Measurements from ENCODE around the gene RAET1E. TPM values are rescaled to one million over a fixed set of nuclear protein-coding genes. Genes with fewer than 3 reads are reported as not detected.
"Not testable (repeated sequence)": the region's sequence is repeated elsewhere in the genome, so short reads cannot be mapped to it uniquely, and the experiment has no call there.

RAET1E gene
- total RNA-seq, 1 donor, result not detected

DNA sequence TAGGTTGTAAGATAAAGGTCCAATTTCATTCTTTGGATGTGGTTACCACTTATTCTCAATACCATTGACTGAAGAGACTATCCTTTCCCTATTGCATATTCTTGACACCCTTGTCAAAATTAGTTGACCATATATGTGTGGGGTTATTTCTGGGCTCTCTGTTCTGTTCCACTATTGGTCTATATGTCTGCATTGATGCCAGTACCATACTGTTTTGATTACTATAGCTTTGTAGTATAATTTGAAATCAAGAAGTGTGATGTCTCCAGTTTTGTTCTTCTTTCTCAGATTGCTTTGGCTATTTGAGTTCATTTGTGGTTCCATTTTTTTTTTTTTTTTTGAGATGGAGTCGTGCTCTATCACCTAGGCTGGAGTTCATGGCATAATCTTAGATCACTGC is 25.7 kb downstream of the RAET1E start:
- H3K4me3 ChIP-seq (ENCODE audit: low read length), result no peak overlapping the region
- no peaks in the 10 kb centered on the region for H3K4me1 ChIP-seq (ENCODE audit: insufficient read depth, low read length)
- H3K9me3 ChIP-seq (ENCODE audit: low read depth, low read length), result no peaks in the 10 kb centered on the region
- peaks cover 20% of the 10 kb centered on the region for H3K27me3 ChIP-seq (ENCODE audit: insufficient read depth, low read length)

GRCh38 chr6:149871182-149871581 is 26.7 kb downstream of the RAET1E start:
- Histone ChIP-seq H3K4me1 (ENCODE audit: insufficient read depth, low read length) (no peaks in the 10 kb centered on the region), H3K27me3 (ENCODE audit: insufficient read depth, low read length) (peaks cover 13% of the 10 kb centered on the region), H3K4me3 (ENCODE audit: low read length) (no peak overlapping the region), H3K9me3 (ENCODE audit: low read depth, low read length) (no peaks in the 10 kb centered on the region)

DNA sequence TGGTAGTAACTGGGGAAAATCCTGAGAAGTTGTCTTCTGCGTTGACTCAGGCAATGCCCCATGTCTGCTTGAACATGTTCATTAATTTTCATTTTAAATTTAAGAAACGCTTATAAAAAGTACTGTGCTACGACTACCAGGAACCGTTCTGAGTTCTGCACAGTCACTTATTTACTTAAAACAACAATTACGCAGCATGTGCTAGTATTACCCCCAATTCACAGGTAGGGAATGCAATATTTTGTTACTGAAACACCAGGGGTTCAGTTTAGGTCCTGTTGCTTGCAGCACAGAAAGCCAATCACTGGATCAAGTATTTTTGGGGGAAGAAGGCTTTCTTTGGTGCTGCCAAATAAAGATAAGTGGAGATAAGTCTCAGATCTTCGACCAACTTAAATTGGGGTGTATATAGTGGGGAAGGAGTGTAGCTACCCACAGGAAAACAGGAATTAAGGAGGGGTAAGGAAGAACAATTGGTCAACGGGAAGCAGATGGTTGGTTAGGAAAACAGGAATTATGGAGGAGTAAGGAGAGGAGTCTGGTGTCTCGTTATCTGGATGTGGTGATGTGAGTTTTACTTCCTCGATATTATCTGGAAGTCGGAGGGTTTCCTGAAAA is 28.5 kb downstream of the RAET1E start:
- Histone ChIP-seq H3K4me3 (ENCODE audit: low read length) (no peak overlapping the region), H3K4me1 (ENCODE audit: insufficient read depth, low read length) (peaks cover 5% of the 10 kb centered on the region), H3K27me3 (ENCODE audit: insufficient read depth, low read length) (peaks cover 6% of the 10 kb centered on the region), H3K9me3 (ENCODE audit: low read depth, low read length) (no peaks in the 10 kb centered on the region)

GRCh38 chr6:149867876-149868640 is 29.9 kb downstream of the RAET1E start:
- Histone ChIP-seq H3K4me3 (ENCODE audit: low read length) (no peak overlapping the region), H3K27me3 (ENCODE audit: insufficient read depth, low read length) (peaks cover 3% of the 10 kb centered on the region), H3K9me3 (ENCODE audit: low read depth, low read length) (no peaks in the 10 kb centered on the region), H3K4me1 (ENCODE audit: insufficient read depth, low read length) (peaks cover 14% of the 10 kb centered on the region)

- peaks cover 9% of the 10 kb centered on the region for H3K27me3 ChIP-seq (ENCODE audit: insufficient read depth, low read length)
- H3K9me3 ChIP-seq (ENCODE audit: low read depth, low read length), result no peaks in the 10 kb centered on the region
- no peak overlapping the region for H3K4me3 ChIP-seq (ENCODE audit: low read length)
- peaks cover 21% of the 10 kb centered on the region for H3K4me1 ChIP-seq (ENCODE audit: insufficient read depth, low read length)
Observed at GRCh38 chr6:149864578-149865535, 33.1 kb downstream of the RAET1E start.

- peaks cover 9% of the 10 kb centered on the region for H3K27me3 ChIP-seq (ENCODE audit: insufficient read depth, low read length)
- H3K4me1 ChIP-seq (ENCODE audit: insufficient read depth, low read length), result peaks cover 21% of the 10 kb centered on the region
- H3K4me3 ChIP-seq (ENCODE audit: low read length), result peak within 1 kb of the TSS; percentile 49
- H3K9me3 ChIP-seq (ENCODE audit: low read depth, low read length), result no peaks in the 10 kb centered on the region
Observed at GRCh38 chr6:149863698-149864577, 34.0 kb downstream of the RAET1E start, which contains the start of gene LRP11. TSS of gene LRP11 (minus strand) at chr6:149864359. CDS start at chr6:149864020, 339 bp downstream.

GRCh38 chr6:149862922-149863697 is 34.8 kb downstream of the RAET1E start:
- peaks cover 21% of the 10 kb centered on the region for H3K4me1 ChIP-seq (ENCODE audit: insufficient read depth, low read length)
- H3K27me3 ChIP-seq (ENCODE audit: insufficient read depth, low read length), result peaks cover 9% of the 10 kb centered on the region
- no peaks in the 10 kb centered on the region for H3K9me3 ChIP-seq (ENCODE audit: low read depth, low read length)
- peak overlapping the region; percentile 49 for H3K4me3 ChIP-seq (ENCODE audit: low read length)

- H3K27me3 ChIP-seq (ENCODE audit: insufficient read depth, low read length); H3K4me3 ChIP-seq (ENCODE audit: low read length); H3K9me3 ChIP-seq (ENCODE audit: low read depth, low read length): not testable (repeated sequence)
- H3K4me1 ChIP-seq (ENCODE audit: insufficient read depth, low read length), result peaks cover 21% of the 10 kb centered on the region
Observed at GRCh38 chr6:149862424-149862738, 35.5 kb downstream of the RAET1E start.

DNA sequence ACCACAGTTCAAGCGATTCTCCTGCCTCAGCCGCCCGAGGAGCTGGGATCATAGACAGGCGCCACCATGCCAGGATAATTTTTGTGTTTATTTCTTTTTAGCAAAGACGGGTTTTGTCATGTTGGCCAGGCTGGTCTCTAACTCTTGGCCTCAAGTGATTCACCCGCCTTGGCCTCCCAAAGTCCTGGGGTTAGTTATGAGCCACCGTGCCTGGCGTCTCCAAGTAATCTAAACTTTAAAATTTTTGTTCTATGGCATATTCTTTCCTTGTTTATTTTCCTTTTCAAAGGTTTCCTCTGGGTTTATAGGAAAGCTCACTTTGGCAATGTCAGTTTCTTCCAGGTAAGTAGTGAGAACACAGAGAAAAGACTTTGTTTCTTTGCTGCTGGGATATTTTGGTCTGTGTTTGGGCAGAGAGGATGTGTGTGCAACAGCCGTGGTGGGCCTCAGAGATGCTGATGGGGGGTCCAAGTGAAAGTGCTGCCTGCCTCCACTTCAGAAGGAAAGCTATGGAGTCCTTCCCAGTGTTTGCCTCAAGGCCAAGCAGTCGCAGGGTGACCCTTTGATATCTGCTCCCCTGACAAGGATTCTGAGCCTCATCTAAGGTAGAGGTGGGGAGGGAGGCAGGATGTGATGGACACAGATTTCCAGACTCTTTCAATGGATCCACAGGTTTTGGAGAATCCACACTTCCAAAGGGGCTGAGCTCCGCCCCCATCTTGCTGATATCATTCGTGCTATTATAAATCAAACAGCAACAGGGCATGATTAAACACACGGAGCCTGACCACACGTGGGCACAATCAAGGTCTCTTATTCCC is 36.1 kb downstream of the RAET1E start:
- Histone ChIP-seq H3K27me3 (ENCODE audit: insufficient read depth, low read length) (peaks cover 9% of the 10 kb centered on the region), H3K9me3 (ENCODE audit: low read depth, low read length) (no peaks in the 10 kb centered on the region), H3K4me3 (ENCODE audit: low read length) (no peak overlapping the region), H3K4me1 (ENCODE audit: insufficient read depth, low read length) (peaks cover 21% of the 10 kb centered on the region)

- Histone ChIP-seq H3K27me3 (ENCODE audit: insufficient read depth, low read length) (peaks cover 9% of the 10 kb centered on the region), H3K4me1 (ENCODE audit: insufficient read depth, low read length) (peaks cover 21% of the 10 kb centered on the region), H3K9me3 (ENCODE audit: low read depth, low read length) (no peaks in the 10 kb centered on the region), H3K4me3 (ENCODE audit: low read length) (no peak overlapping the region)
Observed at GRCh38 chr6:149860834-149861602, 36.9 kb downstream of the RAET1E start.

GRCh38 chr6:149860513-149860833 is 37.4 kb downstream of the RAET1E start:
- Histone ChIP-seq H3K4me3 (ENCODE audit: low read length) (no peak overlapping the region), H3K9me3 (ENCODE audit: low read depth, low read length) (no peaks in the 10 kb centered on the region), H3K27me3 (ENCODE audit: insufficient read depth, low read length) (peaks cover 9% of the 10 kb centered on the region), H3K4me1 (ENCODE audit: insufficient read depth, low read length) (peaks cover 21% of the 10 kb centered on the region)

DNA sequence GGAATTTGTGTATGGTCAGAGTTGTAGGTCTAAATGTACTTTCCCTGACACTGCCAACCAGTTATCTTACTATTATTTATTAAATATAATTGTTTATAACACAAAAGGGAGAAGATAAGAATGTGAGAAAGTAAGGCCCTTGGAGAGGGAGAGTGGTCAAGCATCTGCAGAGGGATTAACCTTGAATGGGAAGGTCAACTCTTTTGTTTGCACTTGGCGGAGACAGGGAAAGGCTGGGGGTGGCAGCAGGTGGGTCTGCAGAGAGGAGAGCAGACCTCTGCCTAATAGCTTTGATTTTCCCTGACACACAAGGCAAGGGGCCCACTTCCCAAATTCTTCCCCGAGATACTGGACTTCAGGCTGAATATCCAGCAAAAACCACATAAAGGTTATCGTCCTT is 38.0 kb downstream of the RAET1E start:
- Histone ChIP-seq H3K4me3 (ENCODE audit: low read length) (no peak overlapping the region), H3K4me1 (ENCODE audit: insufficient read depth, low read length) (peaks cover 21% of the 10 kb centered on the region), H3K27me3 (ENCODE audit: insufficient read depth, low read length) (peaks cover 9% of the 10 kb centered on the region), H3K9me3 (ENCODE audit: low read depth, low read length) (no peaks in the 10 kb centered on the region)

DNA sequence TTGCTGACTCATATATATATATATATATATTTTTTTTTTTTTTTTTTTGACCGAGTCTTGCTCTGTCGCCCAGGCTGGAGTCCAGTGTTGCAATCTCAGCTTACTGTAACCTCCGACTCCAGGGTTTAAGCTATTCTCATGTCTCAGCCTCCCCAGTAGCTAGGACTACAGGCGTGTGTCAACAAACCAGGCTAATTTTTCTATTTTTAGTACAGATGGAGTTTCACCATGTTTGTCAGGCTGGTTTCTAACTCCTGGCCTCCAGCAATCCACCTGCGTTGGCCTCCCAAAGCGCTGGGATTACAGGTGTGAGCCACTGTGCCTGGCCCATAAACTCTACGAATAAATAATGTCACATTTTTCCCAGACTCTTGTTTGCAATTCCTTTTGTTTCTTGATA is 38.5 kb downstream of the RAET1E start:
- Histone ChIP-seq H3K27me3 (ENCODE audit: insufficient read depth, low read length) (peaks cover 9% of the 10 kb centered on the region), H3K4me3 (ENCODE audit: low read length) (no peak overlapping the region), H3K9me3 (ENCODE audit: low read depth, low read length) (no peaks in the 10 kb centered on the region), H3K4me1 (ENCODE audit: insufficient read depth, low read length) (peaks cover 16% of the 10 kb centered on the region)

All from mononuclear cell (primary cell).